ENCODE results near the gene MT2A. TPM values are rescaled to one million over a fixed set of nuclear protein-coding genes. Genes with fewer than 3 reads are reported as not detected.

Gene MT2A
- total RNA-seq, 1 donor from 2014 or later: 2.4 TPM

DNA sequence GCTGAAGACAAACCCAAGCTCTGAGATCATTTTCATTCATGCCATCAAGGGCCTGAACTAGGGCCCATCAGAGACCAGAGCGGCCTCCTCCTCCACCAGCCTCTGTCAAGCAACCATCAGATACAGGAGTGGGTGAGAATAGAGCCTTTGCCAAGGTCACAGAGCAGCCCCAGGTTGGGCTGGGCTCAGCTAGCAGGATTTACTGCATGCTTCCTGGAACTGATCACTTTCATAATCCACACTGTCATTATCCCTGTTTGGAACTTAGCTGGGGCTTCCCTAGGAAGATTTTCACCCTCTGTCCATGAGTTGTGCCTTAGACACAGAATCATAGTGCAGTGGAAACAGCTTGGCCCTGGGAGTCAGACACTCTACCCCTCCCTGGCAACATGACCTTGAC, 38.4 kb upstream of the MT2A start:
- peaks cover 4% of the 10 kb centered on the region for H3K27me3 Mint-ChIP-seq (ENCODE audit: unreplicated experiment)
- H3K27ac Mint-ChIP-seq (ENCODE audit: unreplicated experiment): no peak overlapping the region
- no peak for DNase-seq (ENCODE audit: low spot score)
- TF ChIP-seq, protein P1, sequence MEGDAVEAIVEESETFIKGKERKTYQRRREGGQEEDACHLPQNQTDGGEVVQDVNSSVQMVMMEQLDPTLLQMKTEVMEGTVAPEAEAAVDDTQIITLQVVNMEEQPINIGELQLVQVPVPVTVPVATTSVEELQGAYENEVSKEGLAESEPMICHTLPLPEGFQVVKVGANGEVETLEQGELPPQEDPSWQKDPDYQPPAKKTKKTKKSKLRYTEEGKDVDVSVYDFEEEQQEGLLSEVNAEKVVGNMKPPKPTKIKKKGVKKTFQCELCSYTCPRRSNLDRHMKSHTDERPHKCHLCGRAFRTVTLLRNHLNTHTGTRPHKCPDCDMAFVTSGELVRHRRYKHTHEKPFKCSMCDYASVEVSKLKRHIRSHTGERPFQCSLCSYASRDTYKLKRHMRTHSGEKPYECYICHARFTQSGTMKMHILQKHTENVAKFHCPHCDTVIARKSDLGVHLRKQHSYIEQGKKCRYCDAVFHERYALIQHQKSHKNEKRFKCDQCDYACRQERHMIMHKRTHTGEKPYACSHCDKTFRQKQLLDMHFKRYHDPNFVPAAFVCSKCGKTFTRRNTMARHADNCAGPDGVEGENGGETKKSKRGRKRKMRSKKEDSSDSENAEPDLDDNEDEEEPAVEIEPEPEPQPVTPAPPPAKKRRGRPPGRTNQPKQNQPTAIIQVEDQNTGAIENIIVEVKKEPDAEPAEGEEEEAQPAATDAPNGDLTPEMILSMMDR (IDR thresholded peaks at IDR 0.05; ENCODE audit: unreplicated experiment): no peak
- H3K36me3 Mint-ChIP-seq (ENCODE audit: low read depth, unreplicated experiment): no peaks in the 10 kb centered on the region
- H3K9me3 Mint-ChIP-seq (ENCODE audit: unreplicated experiment): no peaks in the 10 kb centered on the region
- H3K4me3 Mint-ChIP-seq (ENCODE audit: unreplicated experiment): no peak overlapping the region
- no peaks in the 10 kb centered on the region for H3K4me1 Mint-ChIP-seq (ENCODE audit: unreplicated experiment)

DNA sequence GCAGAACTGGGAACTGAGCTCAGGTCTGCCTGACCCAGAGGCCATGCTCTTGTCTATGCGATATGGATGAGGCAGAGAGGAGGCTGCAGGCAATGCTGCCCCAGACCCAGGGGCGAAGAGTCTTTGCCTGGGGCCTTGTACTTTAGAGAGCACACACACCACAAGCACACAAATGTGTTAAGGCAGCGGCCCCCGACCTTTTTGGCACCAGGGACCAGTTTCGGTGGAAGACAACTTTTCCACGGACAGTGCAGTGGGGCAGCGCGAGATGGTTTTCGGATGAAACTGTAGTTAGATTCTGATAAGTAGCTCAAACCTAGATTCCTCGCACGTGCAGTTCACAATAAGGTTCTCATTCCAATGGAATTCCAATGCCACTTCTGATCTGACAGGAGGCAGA, 36.9 kb upstream of the MT2A start:
- Mint-ChIP-seq H3K4me3 (ENCODE audit: unreplicated experiment) (no peak overlapping the region), H3K27ac (ENCODE audit: unreplicated experiment) (no peak overlapping the region), H3K36me3 (ENCODE audit: low read depth, unreplicated experiment) (no peaks in the 10 kb centered on the region), H3K4me1 (ENCODE audit: unreplicated experiment) (no peaks in the 10 kb centered on the region), H3K9me3 (ENCODE audit: unreplicated experiment) (no peaks in the 10 kb centered on the region), H3K27me3 (ENCODE audit: unreplicated experiment) (peaks cover 4% of the 10 kb centered on the region)
- TF ChIP-seq, protein P1 (IDR thresholded peaks at IDR 0.05; ENCODE audit: unreplicated experiment): no peak
- DNase-seq (ENCODE audit: low spot score): no peak

DNA sequence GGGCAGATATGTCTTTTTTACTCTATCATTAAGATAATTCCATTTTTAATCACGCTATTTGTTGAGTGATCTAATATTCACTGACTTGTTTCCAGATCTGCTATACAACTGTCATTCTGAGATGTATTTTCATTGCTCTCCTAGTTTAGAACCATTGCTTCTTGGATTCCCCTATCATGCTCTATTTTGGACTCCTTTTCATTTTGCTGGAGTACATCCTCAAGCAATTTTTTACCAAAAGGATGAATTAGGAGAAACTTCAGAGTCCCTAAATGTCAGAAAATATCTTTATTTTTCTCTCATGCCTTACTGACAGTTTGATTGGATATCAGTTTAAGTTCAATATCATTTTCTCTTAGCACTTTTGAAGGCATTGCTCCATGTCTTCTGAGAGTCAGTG, 33.8 kb upstream of the MT2A start:
- Mint-ChIP-seq H3K27ac (ENCODE audit: unreplicated experiment) (no peak overlapping the region), H3K27me3 (ENCODE audit: unreplicated experiment) (no peaks in the 10 kb centered on the region), H3K4me1 (ENCODE audit: unreplicated experiment) (no peaks in the 10 kb centered on the region), H3K36me3 (ENCODE audit: low read depth, unreplicated experiment) (no peaks in the 10 kb centered on the region), H3K4me3 (ENCODE audit: unreplicated experiment) (no peak overlapping the region), H3K9me3 (ENCODE audit: unreplicated experiment) (no peaks in the 10 kb centered on the region)
- TF ChIP-seq, protein P1 (IDR thresholded peaks at IDR 0.05; ENCODE audit: unreplicated experiment): no peak
- DNase-seq (ENCODE audit: low spot score): no peak

DNA sequence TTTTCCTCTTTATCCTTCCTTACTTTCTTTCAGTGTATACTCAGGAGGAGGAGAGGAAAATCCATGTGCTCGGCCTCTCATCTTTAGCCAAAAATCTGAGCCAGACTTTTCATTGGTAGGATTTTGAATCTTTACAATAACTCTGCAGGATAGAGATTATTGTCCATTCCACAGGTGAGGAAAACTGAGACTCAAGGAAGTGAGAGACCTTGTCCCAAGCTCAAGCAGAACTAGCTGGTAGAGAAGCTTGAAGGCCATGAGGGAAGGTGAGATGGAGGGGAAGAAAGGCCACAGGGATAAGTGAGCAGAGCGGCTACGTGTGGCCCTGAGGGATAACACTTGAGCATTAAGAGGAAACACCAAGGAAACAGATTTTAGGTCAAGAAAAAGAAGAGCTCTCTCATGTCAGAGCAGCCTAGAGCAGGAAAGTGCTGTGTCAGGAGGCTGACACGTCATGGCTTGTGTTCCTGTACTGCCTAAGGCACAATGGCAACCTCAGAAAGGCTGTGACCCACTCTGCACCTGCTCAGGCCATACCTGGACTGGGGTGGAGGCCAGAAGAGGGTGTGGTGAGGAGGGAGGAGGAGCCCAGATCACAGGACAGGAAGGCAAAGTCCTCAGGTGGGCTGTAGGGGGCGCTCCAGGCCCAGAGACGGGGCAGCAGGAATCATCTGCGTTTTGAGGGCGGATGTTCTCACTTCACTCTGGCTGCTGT, 31.6 kb upstream of the MT2A start:
- Mint-ChIP-seq H3K9me3 (ENCODE audit: unreplicated experiment) (no peaks in the 10 kb centered on the region), H3K27me3 (ENCODE audit: unreplicated experiment) (peaks cover 2% of the 10 kb centered on the region)

DNA sequence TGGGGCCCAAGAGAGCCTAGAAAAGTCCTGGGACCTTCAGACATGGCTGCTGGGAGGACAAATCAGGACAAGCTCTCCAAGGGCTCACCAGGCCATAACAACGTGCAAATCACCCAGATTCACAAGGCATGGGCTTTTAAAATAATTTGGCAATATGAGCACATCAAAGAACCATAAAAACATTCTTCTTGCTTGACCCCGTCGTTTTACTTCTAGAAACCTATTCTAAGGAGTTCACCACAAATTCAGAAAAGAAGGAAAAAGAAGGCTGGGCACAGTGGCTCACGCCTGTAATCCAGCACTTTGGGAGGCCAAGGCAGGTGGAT, 31.1 kb upstream of the MT2A start:
- no peaks in the 10 kb centered on the region for H3K4me1 Mint-ChIP-seq (ENCODE audit: unreplicated experiment)

More for the DNA sequence above, 31.6 kb upstream of the MT2A start:
- no peaks in the 10 kb centered on the region for H3K4me1 Mint-ChIP-seq (ENCODE audit: unreplicated experiment)
- no peak overlapping the region for H3K27ac Mint-ChIP-seq (ENCODE audit: unreplicated experiment)
- H3K4me3 Mint-ChIP-seq (ENCODE audit: unreplicated experiment): no peak overlapping the region
- peak; percentile 69 for DNase-seq (ENCODE audit: low spot score)
- no peaks in the 10 kb centered on the region for H3K36me3 Mint-ChIP-seq (ENCODE audit: low read depth, unreplicated experiment)
- TF ChIP-seq, protein P1 (IDR thresholded peaks at IDR 0.05; ENCODE audit: unreplicated experiment): peak; percentile 72

More for the DNA sequence above, 31.1 kb upstream of the MT2A start:
- peaks cover 4% of the 10 kb centered on the region for H3K27me3 Mint-ChIP-seq (ENCODE audit: unreplicated experiment)
- TF ChIP-seq, protein P1 (IDR thresholded peaks at IDR 0.05; ENCODE audit: unreplicated experiment): no peak
- no peak for DNase-seq (ENCODE audit: low spot score)
- H3K9me3 Mint-ChIP-seq (ENCODE audit: unreplicated experiment): no peaks in the 10 kb centered on the region
- H3K4me3 Mint-ChIP-seq (ENCODE audit: unreplicated experiment): no peak overlapping the region
- no peaks in the 10 kb centered on the region for H3K36me3 Mint-ChIP-seq (ENCODE audit: low read depth, unreplicated experiment)
- no peak overlapping the region for H3K27ac Mint-ChIP-seq (ENCODE audit: unreplicated experiment)
